Effector memory CD8-positive, alpha-beta T cell (primary cell): Measurements from ENCODE around the gene EPN1.

Source experiments
- ATAC-seq: fragments of 150-1000 bp; cut with Tn5 transposase; replicated peaks from 2 replicates; pipeline ENCODE4 v1.10.0; 2021; ENCODE audit warnings: mild to moderate bottlenecking, moderate library complexity
- DNase-seq, 3 experiments: peaks; one replicate each; pipeline ENCODE4 v3.0.0; 2021
- H3K27ac Mint-ChIP-seq, 2 donors: one replicate each; pipeline ENCODE4 v1.8.0; 2022; ENCODE audit warnings: mild to moderate bottlenecking in 2 of 2, mixed read lengths in 2 of 2, moderate library complexity in 2 of 2
- H3K27me3 Mint-ChIP-seq, 2 donors: one replicate each; pipeline ENCODE4 v1.8.0; 2022; ENCODE audit warnings: mixed read lengths in 2 of 2
- H3K36me3 Mint-ChIP-seq: one replicate; pipeline ENCODE4 v1.8.0; 2022; ENCODE audit warnings: mild to moderate bottlenecking, moderate library complexity, mixed read lengths; ENCODE audit not compliant: insufficient read depth
- H3K4me1 Mint-ChIP-seq, 2 donors: one replicate each; pipeline ENCODE4 v1.8.0; 2022; ENCODE audit warnings: low read depth in 2 of 2, mixed read lengths in 2 of 2
- H3K4me3 Mint-ChIP-seq, 2 donors: one replicate each; pipeline ENCODE4 v1.8.0; 2022; ENCODE audit warnings: mild to moderate bottlenecking in 2 of 2, mixed read lengths in 2 of 2, moderate library complexity in 2 of 2
- H3K9me3 Mint-ChIP-seq, 2 donors: one replicate each; pipeline ENCODE4 v1.8.0; 2022; ENCODE audit warnings: mixed read lengths in 2 of 2

Gene EPN1

DNA sequence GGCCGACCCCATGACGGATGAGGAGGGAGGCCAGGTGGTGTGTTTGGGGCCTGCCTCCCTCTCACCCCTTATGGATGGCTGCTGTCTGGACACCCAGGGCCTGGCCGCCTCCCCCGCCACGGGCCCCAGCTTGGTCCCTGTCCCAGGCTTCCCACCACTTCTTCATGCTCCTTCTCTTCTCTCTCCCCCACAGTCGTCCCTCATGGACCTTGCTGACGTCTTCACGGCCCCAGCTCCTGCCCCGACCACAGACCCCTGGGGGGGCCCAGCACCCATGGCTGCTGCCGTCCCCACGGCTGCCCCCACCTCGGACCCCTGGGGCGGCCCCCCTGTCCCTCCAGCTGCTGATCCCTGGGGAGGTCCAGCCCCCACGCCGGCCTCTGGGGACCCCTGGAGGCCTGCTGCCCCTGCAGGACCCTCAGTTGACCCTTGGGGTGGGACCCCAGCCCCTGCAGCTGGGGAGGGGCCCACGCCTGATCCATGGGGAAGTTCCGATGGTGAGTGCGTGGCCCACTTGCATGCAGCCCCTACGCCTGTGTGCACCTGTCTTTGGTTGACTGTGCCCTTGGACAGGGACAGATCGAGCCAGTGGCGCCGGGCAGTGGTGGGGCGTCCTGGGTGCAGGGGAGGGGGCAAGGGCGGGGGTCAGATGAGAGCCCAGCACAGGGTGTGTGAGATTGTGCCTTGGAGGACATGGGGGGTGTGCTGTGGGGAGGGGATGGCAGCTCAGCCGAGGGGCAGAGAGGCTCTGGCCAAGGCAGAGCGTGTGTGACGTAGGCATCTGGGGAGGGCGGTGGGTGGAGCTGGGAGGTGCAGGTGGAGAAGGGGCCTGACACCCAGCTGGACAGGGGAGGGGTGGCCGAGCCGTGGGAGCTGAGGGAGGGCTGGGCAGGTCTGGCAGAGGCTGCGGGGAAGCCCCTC, 16.8 kb downstream of the EPN1 start:
- Mint-ChIP-seq H3K4me3 (no peak overlapping the region), H3K27ac (no peak overlapping the region), H3K27me3 (no peaks in the 10 kb centered on the region), H3K9me3 (no peaks in the 10 kb centered on the region), H3K36me3 (peaks cover 37% of the 10 kb centered on the region), H3K4me1 (peaks cover 0 to under 1% of the 10 kb centered on the region in 2 donors)
- ATAC-seq (no peak), DNase-seq (no peak)

DNA sequence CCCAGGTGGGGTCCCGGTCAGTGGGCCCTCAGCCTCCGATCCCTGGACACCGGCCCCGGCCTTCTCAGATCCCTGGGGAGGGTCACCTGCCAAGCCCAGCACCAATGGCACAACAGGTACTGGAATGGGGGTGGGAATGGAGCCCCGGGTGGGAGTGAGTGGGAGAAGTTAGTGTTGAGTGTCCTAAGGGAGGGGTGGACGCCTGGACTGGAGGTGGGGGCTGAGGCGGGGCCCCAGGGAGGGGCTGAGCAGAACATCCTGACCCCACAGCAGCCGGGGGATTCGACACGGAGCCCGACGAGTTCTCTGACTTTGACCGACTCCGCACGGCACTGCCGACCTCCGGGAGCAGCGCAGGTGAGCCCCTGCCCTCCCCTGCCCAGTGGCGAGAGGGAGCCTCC, 17.7 kb downstream of the EPN1 start:
- no peak for DNase-seq
- peaks cover 42% of the 10 kb centered on the region for H3K36me3 Mint-ChIP-seq
- H3K9me3 Mint-ChIP-seq, result no peaks in the 10 kb centered on the region
- H3K4me3 Mint-ChIP-seq, result no peak overlapping the region
- no peak overlapping the region for H3K27ac Mint-ChIP-seq
- H3K27me3 Mint-ChIP-seq, result no peaks in the 10 kb centered on the region
- no peaks in the 10 kb centered on the region for H3K4me1 Mint-ChIP-seq
- no peak for ATAC-seq

DNA sequence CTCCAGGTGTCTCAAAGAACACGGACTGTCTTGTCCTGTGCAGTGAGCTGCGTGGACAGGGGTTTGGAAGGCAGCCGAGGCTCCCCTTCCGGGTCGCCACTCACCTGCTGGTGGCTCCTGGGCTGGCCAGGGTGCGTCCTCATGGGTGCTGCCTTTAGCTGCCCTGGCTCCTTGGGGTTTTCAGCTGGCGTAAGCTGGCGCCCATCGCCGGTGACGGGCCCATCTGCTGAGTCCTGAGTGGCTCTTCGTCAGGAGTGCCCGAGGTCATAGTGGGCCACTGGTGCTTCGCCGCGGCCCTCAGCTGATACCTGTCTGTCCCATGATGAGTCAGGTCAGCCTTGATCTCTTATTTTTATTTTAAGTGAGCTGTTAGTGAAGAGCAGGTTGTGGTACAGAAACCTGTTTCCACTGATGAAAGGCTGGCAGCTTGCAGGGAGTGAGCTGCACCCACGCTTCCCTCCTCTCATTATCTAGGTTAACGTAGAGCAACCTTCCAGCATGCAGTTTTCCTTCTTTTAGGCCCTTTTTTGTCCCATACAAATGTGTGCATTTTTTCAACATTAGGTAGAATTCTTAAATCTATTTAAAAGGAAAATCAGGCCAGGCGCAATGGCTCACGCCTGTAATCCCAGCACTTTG, 18.4 kb downstream of the EPN1 start:
- DNase-seq (no peak), ATAC-seq (no peak)
- Mint-ChIP-seq H3K27me3 (no peaks in the 10 kb centered on the region), H3K36me3 (peaks cover 42% of the 10 kb centered on the region), H3K4me3 (no peak overlapping the region), H3K27ac (no peak overlapping the region), H3K4me1 (no peaks in the 10 kb centered on the region), H3K9me3 (no peaks in the 10 kb centered on the region)

DNA sequence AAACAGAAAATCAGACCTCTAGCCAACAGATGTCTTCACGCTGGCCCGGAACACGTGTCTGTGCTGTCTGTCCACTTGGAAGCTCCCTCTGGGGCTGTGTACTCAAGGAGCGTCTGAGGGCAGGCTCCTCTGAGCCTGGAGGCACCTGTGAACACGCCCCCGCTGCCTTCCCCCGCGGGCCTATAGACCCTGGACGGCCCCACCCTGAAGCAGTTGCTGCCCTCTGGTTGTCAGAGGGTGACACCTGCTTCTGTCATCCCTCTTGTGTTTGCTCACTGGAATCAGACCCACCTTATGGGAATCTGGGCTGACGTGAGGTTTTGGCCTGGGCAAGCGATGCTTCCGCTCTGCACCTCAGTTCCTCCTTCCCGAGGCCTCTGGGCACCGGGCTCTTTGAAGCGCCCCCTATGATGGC, 19.2 kb downstream of the EPN1 start:
- H3K4me3 Mint-ChIP-seq, result no peak overlapping the region
- no peaks in the 10 kb centered on the region for H3K27me3 Mint-ChIP-seq
- no peaks in the 10 kb centered on the region for H3K4me1 Mint-ChIP-seq
- no peak overlapping the region for H3K27ac Mint-ChIP-seq
- no peaks in the 10 kb centered on the region for H3K9me3 Mint-ChIP-seq
- ATAC-seq, result no peak
- no peak for DNase-seq
- peaks cover 42% of the 10 kb centered on the region for H3K36me3 Mint-ChIP-seq

DNA sequence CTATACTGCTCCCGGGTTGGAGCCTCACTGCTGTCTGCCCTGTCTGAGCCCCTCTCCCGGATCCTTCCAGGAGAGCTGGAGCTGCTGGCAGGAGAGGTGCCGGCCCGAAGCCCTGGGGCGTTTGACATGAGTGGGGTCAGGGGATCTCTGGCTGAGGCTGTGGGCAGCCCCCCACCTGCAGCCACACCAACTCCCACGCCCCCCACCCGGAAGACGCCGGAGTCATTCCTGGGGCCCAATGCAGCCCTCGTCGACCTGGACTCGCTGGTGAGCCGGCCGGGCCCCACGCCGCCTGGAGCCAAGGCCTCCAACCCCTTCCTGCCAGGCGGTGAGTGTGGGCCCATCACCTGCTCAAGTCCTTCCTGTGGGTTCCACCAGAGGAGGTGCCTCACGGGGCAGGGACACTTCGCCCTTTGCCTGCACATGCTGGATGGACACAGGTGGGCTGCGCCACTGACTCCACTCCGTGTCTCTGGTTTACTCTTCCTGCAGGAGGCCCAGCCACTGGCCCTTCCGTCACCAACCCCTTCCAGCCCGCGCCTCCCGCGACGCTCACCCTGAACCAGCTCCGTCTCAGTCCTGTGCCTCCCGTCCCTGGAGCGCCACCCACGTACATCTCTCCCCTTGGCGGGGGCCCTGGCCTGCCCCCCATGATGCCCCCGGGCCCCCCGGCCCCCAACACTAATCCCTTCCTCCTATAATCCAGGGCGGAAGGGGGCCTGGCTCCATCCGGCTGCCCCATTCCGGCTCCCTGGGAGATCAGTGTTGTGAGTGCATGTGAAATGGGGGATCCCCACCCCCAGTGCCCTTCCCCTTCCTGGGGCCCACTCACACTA, 19.8 kb downstream of the EPN1 start:
- Mint-ChIP-seq H3K4me3 (no peak overlapping the region), H3K27ac (no peak overlapping the region), H3K9me3 (no peaks in the 10 kb centered on the region), H3K36me3 (peaks cover 40% of the 10 kb centered on the region), H3K4me1 (no peaks in the 10 kb centered on the region), H3K27me3 (no peaks in the 10 kb centered on the region)
- no peak for ATAC-seq
- no peak for DNase-seq

DNA sequence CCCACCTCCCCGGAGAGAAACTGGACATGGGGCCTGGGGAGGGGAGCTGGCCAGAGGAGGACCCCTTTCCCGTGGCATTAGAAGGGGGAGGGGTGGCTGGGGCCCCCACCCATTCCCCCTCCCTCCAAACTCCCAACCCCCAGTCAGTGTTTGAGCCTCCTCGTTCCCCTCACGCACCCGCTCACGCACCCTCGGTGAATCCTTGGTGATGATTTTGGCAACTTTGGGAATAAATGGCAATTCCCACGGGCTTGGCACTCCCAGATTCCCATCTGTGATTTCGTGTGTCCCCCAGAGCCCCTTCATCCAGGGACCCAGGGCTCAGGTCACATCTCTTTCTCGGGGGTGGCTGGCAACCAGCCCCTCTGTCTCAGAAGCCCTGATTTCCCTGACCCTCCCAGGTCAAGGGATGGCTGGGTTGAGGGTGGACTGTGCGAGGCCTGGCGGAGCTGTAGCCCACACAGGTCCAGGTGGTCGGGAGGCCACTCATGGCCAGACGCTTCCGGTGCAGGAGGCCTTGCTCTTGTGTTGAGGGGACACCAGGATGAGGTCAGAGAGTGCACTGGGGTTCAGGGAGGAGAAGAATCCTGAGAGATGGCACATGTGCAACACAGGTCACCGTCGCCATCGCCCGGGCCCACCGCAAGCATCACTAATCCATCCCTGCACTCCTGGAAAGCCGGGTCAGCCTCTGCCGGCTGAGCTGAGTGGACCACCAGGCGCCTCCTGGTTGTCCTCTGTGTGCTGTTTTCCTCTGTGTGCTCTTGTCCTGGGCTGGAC, 20.7 kb downstream of the EPN1 start:
- no peak for DNase-seq
- H3K9me3 Mint-ChIP-seq, result no peaks in the 10 kb centered on the region
- peaks cover 45% of the 10 kb centered on the region for H3K36me3 Mint-ChIP-seq
- H3K4me3 Mint-ChIP-seq, result no peak overlapping the region
- peak overlapping the region in 1 of 2 donors; percentile 53 for H3K27ac Mint-ChIP-seq
- H3K27me3 Mint-ChIP-seq, result no peaks in the 10 kb centered on the region
- H3K4me1 Mint-ChIP-seq, result no peaks in the 10 kb centered on the region
- ATAC-seq, result no peak

DNA sequence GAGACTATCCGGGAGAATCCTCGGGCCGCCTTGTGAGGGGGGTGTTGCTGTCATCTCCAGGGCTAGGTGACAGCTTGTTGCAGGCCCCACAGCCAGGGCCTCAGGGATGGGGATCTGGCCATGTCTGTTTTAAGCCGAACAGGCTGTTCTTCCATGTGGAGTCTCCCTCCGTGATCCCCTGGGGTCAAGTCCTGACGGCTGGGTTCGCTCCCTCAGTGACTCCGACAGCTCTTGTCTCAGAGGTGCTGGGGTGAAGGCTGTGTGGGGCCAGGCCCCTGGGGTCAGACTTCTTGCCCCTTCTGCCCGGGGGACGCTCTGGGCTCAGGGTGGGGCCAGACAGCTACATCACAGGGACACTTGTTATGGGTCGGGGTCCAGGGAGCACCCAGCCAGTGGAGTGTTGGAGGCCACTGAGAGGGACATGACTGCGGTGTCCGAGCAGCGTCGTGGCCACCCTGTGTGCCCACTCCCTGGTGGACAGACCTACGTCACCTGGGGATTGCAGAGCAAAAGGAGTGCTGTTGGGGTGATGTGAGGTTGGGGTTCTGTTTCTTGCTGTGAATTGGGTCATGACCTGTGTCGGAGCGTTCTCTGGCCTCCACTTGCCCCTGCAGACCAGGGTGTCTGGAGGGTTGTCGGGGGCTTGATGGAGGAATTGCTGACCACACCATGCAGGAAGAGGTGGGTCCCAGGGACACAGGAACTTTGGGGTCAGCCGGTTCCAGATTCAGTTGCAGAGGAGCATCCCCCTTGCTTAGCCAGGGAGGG, 21.5 kb downstream of the EPN1 start:
- no peaks in the 10 kb centered on the region for H3K4me1 Mint-ChIP-seq
- ATAC-seq (no peak), DNase-seq (no peak)
- peaks cover 45% of the 10 kb centered on the region for H3K36me3 Mint-ChIP-seq
- H3K27ac Mint-ChIP-seq, result peak overlapping the region in 1 of 2 donors; percentile 53
- H3K27me3 Mint-ChIP-seq, result no peaks in the 10 kb centered on the region
- H3K9me3 Mint-ChIP-seq, result no peaks in the 10 kb centered on the region
- no peak overlapping the region for H3K4me3 Mint-ChIP-seq

DNA sequence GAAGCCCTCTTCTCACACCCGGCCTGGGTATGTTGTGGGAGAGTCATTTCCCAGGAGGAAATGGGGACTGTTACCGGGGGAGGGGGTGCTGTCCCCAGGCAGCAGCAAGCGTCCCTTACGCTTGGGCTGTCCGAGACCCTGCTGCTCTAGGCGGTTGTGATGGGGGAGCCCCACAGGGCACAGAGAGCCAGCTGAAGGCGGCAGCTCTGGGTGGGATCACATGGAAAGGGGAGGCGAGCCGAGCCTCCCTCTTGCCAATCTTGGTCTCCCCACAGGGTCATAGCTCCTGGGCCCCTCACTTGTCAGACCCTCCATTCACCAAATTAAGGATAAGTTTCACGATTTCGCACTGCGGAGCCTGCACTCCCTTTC, 22.0 kb downstream of the EPN1 start:
- DNase-seq (no peak), ATAC-seq (no peak)
- H3K36me3 Mint-ChIP-seq, result peaks cover 45% of the 10 kb centered on the region
- no peaks in the 10 kb centered on the region for H3K9me3 Mint-ChIP-seq
- H3K27ac Mint-ChIP-seq, result no peak overlapping the region
- H3K4me1 Mint-ChIP-seq, result no peaks in the 10 kb centered on the region
- H3K4me3 Mint-ChIP-seq, result no peak overlapping the region
- H3K27me3 Mint-ChIP-seq, result no peaks in the 10 kb centered on the region

DNA sequence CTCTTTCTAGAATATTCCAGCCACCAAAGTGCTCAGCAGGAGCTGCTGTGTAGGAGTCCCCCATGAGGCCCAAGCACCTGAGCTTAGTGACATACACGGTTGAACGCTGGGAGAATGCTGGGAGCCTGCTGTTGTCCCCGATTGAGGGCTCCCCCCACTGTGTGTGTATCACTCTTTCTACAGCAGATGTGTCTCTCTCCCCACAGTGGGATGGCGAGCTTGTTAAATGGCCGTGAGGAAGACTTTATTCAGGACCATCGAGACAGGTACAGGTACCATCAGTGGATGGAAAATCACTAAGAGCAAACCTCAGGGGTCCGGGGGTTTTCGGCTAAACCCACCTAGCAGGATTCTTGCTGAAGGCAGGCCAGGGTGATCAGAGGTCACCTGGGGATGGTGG, 22.7 kb downstream of the EPN1 start:
- DNase-seq (no peak), ATAC-seq (no peak)
- Mint-ChIP-seq H3K4me3 (no peak overlapping the region), H3K27ac (peak overlapping the region in 1 of 2 donors; percentile 53), H3K36me3 (peaks cover 45% of the 10 kb centered on the region), H3K9me3 (no peaks in the 10 kb centered on the region), H3K4me1 (no peaks in the 10 kb centered on the region), H3K27me3 (no peaks in the 10 kb centered on the region)

DNA sequence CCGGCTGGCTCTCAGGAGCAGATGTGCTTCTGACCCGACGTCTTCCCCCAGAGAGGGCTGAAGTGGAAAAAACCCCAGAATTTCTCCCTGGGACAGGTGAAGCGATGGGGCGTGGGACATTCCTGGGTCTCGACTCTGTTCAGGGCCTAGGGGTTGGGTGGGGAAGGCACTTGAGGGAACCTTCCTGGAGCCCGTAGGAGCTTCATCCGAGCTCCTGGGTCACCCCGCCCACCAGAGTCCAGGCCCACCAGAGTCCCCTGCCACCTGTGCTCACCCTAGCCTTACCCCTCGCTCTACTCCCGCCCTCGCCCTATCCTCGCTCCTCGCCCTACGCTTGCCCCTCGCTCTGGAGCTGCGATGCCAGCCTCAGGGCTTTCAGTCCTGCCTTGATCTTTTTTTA, 23.2 kb downstream of the EPN1 start:
- H3K4me3 Mint-ChIP-seq, result no peak overlapping the region
- peaks cover 43% of the 10 kb centered on the region for H3K36me3 Mint-ChIP-seq
- H3K27ac Mint-ChIP-seq, result peak overlapping the region in 1 of 2 donors; percentile 53
- H3K27me3 Mint-ChIP-seq, result no peaks in the 10 kb centered on the region
- H3K9me3 Mint-ChIP-seq, result no peaks in the 10 kb centered on the region
- DNase-seq (no peak), ATAC-seq (no peak)
- no peaks in the 10 kb centered on the region for H3K4me1 Mint-ChIP-seq

DNA sequence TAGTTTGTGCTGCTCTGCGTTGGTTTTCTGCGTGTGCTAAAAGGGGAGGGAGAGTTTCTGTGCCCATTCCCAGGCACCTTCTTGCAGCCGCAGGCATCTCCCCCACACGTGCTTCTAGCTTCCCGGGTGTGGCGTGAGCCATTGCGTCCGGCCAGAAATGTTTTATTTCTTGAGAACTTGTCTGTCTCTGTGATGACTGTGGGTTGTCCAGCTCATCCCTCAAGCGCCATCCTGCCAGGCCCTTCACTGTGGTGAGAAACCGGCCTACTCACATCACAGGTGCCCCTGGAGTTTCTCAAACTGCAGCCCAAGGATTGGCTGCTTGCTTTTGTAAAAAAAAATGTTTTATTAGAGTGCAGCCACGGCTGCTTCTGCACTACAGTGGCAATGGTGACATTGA, 24.2 kb downstream of the EPN1 start:
- Mint-ChIP-seq H3K36me3 (peaks cover 33% of the 10 kb centered on the region), H3K27me3 (no peaks in the 10 kb centered on the region), H3K4me1 (peaks cover 0 to 2% of the 10 kb centered on the region in 2 donors), H3K9me3 (no peaks in the 10 kb centered on the region), H3K4me3 (no peak overlapping the region), H3K27ac (no peak overlapping the region)
- ATAC-seq (no peak), DNase-seq (no peak)

DNA sequence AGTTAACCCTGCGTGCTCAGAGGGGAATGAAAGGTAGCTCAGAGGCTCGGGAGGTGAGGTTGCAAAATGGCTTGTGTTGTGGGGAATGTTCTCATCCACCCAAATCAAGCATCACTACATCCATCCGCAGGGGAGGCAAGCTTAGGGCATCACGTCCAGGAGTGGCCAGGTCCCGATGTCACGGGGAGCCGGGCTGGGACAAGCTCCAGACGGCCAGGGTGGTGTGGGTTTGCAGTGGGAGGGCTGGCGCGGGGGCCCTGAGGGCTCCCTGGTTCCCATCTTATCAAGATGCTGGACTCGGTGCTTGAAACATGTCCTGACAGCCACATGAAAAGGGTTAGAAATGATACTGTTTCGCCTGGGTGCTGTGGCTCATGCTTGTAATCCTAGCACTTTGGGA, 25.8 kb downstream of the EPN1 start:
- DNase-seq (no peak), ATAC-seq (no peak)
- Mint-ChIP-seq H3K27me3 (no peaks in the 10 kb centered on the region), H3K36me3 (peaks cover 20% of the 10 kb centered on the region), H3K4me3 (no peak overlapping the region), H3K4me1 (peaks cover 0 to 2% of the 10 kb centered on the region in 2 donors), H3K27ac (no peak overlapping the region), H3K9me3 (no peaks in the 10 kb centered on the region)
